HG03469 (cell line): ENCODE measurements around the gene ASB6.

ENCODE experiments used
- ATAC-seq: cut with Tn5 transposase; IDR thresholded peaks from one replicate; pipeline ENCODE4 v1.9.1; 2021; ENCODE audit warnings: mild to moderate bottlenecking, moderate library complexity, moderate number of reproducible peaks; ENCODE audit not compliant: unreplicated experiment

The ASB6 gene, protein sequence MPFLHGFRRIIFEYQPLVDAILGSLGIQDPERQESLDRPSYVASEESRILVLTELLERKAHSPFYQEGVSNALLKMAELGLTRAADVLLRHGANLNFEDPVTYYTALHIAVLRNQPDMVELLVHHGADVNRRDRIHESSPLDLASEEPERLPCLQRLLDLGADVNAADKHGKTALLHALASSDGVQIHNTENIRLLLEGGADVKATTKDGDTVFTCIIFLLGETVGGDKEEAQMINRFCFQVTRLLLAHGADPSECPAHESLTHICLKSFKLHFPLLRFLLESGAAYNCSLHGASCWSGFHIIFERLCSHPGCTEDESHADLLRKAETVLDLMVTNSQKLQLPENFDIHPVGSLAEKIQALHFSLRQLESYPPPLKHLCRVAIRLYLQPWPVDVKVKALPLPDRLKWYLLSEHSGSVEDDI

DNA sequence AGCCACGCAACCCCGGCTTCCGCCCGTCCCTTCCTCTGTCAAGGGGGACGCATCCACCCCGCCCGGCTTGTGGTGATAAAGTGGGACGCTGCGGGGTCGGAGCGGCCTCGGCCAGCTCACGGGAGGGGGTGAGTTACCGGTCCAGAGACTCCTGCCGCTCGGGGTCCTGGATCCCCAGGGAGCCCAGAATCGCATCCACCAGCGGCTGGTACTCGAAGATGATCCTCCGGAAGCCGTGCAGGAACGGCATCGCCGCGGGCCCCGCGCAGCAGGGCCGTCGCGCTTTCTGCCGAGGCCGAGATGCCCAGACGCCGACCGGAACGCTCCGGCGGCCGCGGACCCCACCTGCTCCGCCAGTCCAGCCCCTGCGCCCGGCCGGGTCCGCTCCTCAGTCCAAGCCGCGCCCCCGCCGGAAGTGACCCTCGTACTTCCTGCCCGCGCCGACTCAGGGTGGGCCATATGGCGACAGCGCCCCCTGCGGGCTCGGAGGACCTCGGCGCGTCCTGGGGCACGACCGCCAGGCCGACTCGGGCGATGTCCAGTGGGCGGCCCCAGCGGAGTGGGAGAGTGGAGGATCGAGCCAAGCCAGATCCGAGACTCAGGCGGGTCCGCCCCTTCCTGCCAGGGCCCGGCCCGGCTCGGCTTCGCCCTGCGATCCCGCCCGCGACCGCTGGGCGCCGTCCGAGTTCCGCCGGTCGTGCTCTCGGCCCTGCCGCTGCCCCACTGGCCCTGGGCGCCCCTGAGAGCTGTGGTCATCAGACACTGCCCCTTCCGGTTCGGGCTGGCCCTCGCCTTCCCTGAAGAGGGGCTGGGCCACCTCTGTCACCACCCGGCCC lies at the start of gene ASB6:
ASB6 (minus strand) TSS at position 402 of the 836 bp plus-strand sequence; CDS start at position 250, 152 bp downstream.
- peak; percentile 62 for ATAC-seq

DNA sequence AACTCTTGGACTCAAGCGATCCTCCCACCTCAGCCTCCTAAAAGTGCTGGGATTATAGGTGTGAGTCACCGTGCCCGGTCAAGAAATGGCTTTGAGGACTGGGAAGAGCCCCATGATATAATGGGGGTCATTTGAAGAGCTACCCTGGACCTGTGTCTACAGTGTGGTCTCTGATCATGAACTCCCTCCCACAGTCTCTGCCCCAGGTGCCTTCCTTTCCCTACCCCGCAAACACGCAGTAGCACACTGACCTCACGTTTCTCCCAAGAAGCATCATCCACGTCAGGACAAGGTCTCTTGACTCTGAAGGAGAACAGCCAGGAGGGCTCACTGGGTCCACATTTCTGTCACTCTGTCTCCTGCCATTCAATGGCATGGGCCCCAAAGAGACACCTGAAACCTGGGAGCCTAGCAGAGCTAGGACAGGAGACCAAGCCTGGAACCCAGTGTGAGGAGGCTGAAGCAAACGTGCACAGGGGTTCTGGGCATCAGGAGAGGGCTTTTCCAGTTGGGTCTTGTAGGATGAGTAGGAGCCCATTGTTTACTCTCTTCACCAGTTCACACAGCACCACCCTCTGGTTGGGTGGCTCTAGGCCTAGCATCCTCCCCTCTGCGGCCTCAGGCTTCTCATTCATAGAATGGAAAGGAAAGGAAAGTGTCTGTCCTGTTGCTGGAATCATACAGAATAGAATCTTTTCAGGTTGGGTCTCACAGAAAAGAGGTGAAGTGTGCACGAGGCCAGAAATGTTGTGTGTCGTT lies 46.5 kb upstream of the ASB6 start:
- ATAC-seq, result no peak

DNA sequence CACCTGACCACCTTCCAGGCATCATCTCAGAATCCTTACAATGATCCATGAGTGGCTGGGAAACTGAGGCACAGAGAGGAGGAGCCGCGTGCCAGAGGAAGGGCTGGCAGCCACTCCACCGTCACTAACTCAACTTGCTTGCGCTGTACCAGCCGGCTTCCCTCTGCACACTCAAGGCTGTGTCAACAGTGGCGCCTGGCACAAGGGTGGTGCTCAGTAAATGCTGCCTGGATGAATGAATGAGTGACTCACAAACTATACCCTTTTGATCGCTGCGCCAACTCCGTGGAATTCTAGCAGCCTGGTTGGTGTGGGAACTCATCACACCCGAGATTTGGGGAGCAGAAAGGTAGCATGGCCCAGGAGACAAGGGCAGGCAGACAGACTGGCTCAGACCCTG lies 45.4 kb upstream of the ASB6 start:
- ATAC-seq, result no peak

DNA sequence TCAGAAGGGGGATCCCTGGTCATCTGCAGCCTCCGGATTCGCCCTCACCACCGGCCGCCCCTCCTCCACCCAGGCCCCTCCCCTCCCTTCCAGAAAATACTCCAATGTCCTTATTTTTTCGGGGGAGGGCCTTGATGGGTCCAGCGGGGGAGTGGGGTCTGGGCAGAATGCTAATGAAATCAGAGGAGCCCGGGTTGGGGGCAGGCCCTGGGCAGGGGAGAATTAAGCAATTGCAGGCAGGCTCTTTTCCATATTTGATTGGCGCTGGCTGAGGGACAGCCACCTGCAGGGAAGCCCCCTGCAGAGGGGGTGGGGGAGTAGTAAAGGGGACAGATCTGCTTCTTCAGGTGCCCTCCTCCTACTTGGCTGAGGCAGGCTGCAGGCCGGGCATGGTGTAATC lies 44.8 kb upstream of the ASB6 start:
- no peak for ATAC-seq

DNA sequence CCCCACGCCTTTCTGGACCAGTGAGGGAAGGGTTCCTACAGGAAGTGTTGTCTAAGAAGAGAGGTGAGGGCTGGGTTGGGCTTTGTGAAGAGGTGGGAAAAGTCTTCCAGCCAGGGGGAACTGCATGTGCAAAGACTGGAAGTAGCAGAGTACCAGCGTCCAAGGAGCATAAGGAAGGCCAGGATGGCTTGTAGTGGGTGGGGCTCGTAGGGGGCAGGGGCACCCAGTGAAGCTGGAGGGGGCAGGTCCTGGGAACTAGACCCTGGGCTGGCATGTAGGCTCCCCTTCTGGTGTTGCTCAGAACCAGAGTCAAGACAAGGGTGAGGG lies 43.9 kb upstream of the ASB6 start:
- no peak for ATAC-seq

DNA sequence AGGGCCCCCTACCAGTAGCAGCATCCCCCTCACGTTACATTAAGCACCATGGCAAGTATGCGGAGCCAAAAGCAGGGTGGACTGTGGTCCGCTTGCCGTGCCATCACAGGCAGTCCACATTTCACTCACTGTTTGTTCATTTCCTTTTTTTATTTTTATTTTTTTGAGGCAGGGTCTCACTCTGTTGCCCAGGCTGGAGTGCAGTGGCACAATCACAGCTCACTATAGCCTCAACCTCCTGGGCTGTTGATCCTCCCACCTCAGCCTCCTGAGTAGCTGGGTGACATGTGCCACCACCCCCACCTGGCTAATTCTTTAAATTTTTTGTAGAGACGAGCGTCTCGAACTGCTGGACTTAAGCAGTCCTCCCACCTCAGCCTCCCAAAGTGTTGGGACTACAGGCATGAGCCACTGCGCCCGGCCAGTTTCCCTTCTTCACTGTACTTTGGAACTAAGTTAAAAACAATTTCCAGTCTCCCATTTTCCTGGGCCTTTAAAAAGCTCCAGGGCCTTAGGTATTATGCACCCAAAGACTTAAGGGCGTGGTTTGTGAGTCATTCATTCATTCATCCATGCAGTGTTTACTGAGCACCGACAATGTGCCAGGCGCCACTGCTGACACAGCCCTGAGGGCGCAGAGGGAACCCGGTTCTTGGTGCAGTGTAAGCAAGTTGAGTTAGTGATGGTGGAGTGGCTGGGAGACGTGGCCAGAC lies 43.4 kb upstream of the ASB6 start:
- ATAC-seq, result no peak

DNA sequence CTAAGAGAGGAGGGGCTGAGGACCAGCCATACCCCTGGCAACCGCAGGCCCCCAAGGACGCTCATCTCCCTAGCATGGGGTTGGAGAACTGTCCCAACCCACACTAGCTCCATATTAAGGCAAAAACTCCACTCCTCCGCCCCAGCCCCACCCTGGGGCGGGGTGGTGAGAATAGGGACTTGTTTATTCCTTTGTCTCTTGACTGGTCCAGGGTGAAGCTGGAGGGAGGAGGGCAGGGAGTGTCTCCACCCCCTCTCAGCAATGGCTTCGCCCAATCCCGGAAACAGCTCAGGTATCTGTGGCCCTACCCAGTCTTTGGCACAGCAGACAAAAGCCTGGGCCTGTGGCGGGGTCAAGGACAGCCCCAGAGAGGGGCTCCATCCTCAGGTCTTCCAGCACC lies 40.4 kb upstream of the ASB6 start:
- no peak for ATAC-seq

DNA sequence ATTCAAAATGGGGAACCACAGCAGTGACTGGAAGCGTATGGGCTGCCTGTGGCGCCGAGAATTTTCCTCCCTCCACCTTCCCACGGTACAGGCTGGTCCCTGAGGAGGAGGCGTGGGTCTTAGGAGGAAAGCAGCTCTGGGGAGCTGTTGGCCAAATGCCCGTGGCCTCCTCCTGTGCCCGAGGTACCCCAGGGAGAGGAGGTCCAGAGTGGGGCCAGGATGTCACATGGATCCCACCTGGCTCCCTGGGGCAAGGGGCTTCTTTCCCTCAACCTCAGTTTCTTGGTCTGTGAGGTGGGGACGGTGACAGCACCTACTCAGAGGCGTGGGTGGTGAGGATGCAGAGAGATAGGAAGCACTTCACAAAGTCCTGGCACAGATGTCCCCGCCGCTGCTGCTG lies 40.0 kb upstream of the ASB6 start:
- ATAC-seq, result no peak

DNA sequence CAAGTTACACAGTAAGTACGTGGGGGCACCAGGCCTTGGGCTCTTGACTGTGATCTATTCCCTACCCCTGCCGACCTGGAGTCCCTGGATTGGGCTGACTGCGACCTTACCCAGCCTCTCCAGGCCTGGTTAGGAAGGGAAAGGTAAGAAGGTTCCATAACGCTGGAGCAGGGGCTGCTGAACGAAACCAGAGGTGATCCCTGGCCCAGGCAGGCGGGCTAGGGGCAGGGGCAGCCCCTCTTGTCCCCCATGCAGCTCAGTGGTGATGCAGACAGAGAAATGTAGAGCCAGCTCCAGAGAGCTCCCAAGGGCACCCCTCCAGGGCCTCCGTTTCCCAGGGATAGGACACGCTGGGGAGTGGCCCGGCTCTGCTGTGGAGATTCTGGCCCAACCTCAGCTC lies 37.6 kb upstream of the ASB6 start:
- ATAC-seq, result no peak

DNA sequence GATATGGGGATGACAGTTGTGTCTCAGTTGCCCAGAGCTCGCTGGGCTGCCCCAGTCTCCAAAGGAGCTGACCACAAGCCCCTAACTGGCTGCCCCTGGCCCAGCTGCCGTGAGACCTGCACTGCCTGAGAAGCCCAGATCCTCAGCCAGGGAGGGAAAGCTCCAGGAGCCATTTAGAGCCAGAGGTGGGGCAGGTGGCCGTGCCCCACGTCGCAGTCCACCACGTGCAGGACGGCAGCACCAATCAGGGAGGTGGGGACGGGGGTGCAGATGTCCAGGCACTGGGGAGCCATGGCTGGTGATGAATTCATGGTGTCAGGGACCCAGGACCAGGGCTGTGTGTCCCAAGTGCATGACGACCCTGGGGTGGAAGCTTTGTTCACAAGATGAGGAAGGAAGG lies 36.9 kb upstream of the ASB6 start:
- no peak for ATAC-seq

DNA sequence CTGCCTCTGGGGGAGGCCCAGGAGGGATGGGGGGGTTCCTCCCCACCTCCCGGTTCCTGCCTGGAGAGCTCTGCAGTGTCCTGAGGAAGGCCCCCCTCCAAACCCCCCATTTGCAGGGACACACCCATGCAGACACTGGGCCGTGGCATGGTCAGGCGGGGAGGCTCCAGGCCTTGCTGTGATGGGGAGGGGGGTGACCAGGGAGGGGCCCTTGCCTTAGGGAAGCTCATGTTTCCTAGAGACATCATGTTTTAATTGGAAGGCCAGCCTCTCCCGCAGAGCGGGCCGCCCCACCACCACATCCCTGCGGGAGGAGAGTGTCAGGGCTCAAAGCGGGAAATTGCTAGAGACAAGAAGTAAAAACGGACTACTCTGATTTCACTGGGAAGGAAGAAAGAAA lies 35.5 kb upstream of the ASB6 start:
- ATAC-seq, result no peak

DNA sequence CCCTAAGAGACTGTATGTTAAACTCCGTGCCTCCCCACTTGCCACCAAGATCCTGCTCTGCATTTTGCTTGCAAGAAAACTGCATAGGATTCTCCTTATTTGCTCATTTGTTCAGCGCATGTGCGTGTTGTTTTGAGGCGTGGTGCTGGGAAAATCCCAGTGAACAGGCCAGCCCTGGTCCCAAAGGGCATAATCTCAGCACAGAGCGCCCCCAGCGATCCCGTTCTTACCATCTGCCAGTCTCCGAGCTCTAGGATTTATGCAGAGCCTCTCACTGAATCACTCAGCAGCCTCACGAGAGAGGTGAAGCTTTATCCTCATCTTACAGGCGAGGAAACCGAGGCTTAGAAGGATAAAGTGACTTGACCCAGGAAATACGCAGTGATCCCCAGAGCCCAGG lies 35.0 kb upstream of the ASB6 start:
- no peak for ATAC-seq

DNA sequence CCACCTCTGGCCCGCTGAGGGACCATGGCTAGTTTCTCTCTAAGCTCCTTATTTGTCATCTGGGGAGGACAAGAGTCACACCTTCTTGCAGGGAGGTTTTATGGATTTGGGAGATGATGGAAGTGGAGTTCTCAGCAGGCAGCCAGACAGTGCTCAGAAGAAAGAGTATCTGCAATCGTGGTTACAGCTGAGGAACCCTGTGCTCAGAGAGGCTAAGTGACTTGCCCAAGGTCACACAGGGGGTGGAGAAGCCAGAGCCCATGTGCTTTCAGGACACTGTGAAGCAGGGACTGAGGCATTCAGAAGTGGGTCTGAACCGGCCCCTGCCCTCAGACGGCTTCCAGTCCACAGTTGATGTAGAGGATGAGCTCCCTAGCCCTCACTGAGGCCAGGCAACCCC lies 34.3 kb upstream of the ASB6 start:
- no peak for ATAC-seq

DNA sequence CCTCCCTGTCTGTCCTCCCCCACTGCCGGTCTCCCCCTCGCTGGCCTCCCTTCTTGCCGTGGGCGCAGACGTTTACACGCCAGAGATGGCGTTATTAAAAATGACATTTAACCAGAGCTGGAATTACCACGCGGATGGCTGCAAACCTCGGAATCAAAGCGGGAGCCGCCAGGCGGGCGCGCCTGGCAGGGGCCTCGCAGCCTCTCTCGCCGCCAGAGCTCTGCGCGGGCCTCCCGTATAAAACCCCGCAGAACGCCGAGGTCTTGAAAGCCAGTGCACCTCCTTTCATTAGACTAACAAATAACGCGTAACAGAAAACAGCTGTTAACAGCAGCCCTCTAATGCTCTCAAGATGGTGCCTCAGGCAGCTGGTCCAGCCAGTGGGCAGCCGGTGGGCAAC lies 33.7 kb upstream of the ASB6 start:
- ATAC-seq, result no peak

DNA sequence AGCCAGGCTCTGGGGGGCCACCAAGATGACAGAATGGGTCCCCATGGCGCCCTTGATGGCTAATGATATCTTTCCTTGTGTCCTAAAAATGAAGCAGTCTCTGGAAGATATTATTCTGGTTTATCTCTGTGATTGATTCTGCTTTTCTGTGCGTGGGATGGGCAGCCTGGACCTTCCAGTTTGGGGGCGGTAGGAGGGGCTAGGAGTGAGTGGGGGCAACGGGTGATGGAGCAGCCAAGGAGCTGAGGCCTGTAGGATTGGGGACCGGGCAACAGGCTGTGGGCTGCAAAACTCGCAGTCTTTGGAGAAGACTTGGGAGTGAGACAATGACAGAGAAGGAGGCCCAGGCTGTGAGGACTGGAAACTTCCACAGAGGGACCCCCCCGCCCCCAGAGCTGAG lies 32.3 kb upstream of the ASB6 start:
- no peak for ATAC-seq

DNA sequence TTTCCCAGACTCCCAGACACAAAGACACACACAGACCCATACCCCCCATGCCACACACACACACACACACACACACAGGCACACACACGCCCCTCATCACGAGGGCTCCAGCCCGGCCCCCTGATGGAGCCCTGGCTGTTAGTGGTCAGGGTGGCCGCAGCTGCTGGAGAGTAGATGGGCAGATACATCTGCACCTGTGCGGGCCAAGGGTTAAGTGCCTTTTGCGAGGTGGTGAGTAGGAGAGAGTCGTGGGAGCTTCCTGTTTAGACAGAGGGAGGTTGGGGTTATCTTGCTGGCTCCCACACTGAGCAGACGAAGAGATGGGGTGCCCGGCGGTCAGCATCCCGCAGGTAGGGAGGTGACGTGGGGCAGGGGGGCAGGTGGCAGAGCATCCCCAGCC lies 31.7 kb upstream of the ASB6 start:
- no peak for ATAC-seq

DNA sequence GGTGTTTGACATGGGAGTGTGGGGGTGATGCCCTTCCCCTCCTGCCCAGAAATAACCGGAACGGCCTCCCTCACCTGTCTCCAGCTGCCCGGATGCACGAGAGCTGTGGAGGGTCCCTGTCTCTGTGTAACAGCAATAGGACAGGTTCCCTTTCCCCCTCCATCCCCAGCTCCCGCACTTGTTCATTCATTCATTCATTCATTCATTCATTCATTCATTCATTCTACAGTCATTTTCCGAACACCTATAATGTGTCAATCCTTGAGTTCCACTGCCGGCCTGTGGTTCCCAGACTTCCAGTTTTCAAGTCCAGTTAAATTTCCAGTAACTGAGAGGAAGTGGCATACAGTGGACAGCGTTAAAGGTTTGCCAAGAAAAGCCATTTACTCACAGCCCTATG lies 30.8 kb upstream of the ASB6 start:
- ATAC-seq, result no peak

DNA sequence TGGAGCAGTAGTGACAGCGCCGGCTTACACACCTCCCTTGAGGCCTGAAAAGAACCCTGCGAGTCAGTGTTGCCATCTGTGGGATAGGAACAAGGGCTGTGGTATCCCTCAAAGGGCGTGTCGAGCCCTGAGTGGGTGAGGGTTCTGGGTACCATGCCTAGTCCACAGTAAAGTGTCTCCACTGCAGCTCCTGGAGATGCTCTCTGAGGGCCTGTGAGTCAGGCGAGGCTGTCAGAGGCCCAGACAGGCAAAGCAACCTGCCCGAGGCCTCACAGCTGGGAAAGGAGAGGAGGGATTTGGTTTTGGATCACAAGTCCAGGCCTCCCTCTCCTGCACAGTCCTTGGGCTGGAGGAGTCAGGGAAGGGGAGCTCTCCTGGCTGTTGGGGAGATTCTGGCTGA lies 29.6 kb upstream of the ASB6 start:
- ATAC-seq, result no peak

DNA sequence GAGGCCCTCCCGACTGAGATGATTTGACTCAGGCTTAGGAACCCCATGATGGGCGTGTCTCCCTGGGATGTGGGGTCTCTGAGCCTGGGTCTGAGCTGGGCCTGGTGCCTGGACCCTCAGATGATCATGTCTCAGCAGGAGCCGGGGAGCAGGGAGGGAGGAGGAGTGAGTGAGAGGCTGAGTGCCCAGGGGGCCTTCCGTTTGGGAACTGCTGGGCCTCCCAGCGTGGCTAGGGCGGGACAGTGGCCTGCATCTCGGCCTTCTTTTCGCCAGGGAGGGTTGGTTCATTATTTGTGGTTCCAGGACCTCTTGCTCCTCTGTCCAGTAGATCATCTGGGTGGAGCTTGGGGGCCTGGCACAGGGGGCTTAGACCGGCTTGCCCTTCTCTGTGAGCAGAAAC lies 29.1 kb upstream of the ASB6 start:
- ATAC-seq, result no peak

DNA sequence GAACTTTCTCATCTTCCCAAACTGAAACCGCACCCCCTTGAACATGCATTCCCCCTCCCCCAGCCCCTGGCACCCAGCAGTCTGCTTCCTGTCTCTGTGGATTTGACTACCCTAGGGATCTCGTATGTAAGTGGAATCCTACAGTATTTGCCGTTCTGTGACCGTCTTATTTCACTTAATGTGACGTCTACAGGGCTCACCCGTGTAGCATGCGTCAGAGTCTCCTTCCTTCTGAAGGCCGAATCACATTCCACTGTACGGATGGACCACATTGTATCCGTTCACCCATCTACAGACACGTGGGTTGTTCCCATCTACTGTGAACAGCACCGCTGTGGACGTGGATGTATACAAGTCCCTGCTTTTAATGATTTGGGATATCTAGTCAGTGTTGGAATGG lies 28.0 kb upstream of the ASB6 start:
- ATAC-seq, result no peak

DNA sequence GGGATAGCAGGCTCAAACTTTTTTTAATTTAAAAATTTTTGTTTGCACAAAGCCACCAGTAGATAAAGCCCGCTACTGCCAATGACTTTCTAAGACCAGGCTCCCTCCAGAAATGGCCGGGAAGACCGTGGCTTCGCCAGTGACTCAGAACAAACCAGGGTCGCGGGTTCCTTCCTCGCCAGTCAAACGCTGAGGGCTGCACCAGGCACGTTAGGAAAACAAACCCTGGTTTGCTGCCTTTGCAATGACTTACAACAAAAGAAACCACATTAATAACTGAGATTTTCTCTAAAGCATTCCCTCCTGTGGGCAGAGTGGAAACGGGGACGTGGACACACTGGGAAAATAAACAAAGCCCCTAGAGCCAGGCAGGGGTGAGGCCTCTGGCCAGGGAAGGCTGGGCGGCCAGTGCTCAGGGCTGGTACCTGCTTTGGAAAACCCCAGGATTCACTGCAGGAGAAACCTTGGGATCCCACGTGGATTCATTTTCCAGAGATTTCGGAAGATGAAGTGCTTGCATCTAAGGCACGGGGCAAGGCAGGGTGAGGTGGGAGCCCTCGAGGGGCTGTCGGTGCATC lies 27.3 kb upstream of the ASB6 start:
- ATAC-seq, result no peak
